Fibroblast of villous mesenchyme (primary cell): ENCODE measurements around the gene XCL1. TPM values are rescaled to one million over a fixed set of nuclear protein-coding genes. Genes with fewer than 3 reads are reported as not detected.
"Not testable (repeated sequence)": the region's sequence is repeated elsewhere in the genome, so short reads cannot be mapped to it uniquely, and the experiment has no call there.

Experiments used
- DNase-seq: peaks from one replicate; pipeline ENCODE4 v3.0.0-alpha.2; 2010; ENCODE audit warnings: low read depth
- H3K4me3 ChIP-seq: 2 replicates; pipeline ENCODE4 v1.5.1; 2011; ENCODE audit warnings: low read depth, mild to moderate bottlenecking, low read length
- total RNA-seq: library from RNA; depleted of rRNA; stranded (reverse); fragments of >200 nt; gene quantifications from 2 replicates; pipeline ENCODE4 v1.2.3, GENCODE V29; 2012
- TF ChIP-seq, protein P1 (sequence below): IDR thresholded peaks from 2 replicates; pipeline ENCODE4 v1.5.1; 2012; ENCODE audit warnings: low read depth, mild to moderate bottlenecking, low read length; ENCODE audit not compliant: insufficient read depth

The XCL1 gene
- total RNA-seq, 1 donor, result not detected

DNA sequence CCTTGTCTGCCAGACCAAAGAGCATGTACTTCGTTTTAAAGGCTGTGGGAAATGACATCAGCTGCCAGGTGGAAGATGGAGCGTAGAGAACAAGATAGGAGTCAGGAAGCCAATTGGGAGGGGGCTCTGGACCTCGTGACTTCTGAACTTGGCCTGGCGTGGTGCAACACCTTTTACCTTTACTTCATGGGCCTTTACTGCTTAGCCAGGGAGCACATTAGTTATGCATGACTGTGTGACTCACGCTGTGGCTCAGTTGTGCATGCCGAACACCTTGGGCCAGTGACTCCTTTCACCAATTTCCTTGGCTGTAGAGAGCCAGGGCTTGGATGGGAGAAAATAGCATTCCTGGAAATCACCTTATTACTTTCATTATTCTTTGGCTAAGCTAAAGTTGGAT, 7.2 kb downstream of the XCL1 start:
- H3K4me3 ChIP-seq, result no peak overlapping the region
- DNase-seq, result no peak
- TF ChIP-seq, protein P1, sequence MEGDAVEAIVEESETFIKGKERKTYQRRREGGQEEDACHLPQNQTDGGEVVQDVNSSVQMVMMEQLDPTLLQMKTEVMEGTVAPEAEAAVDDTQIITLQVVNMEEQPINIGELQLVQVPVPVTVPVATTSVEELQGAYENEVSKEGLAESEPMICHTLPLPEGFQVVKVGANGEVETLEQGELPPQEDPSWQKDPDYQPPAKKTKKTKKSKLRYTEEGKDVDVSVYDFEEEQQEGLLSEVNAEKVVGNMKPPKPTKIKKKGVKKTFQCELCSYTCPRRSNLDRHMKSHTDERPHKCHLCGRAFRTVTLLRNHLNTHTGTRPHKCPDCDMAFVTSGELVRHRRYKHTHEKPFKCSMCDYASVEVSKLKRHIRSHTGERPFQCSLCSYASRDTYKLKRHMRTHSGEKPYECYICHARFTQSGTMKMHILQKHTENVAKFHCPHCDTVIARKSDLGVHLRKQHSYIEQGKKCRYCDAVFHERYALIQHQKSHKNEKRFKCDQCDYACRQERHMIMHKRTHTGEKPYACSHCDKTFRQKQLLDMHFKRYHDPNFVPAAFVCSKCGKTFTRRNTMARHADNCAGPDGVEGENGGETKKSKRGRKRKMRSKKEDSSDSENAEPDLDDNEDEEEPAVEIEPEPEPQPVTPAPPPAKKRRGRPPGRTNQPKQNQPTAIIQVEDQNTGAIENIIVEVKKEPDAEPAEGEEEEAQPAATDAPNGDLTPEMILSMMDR, result no peak

DNA sequence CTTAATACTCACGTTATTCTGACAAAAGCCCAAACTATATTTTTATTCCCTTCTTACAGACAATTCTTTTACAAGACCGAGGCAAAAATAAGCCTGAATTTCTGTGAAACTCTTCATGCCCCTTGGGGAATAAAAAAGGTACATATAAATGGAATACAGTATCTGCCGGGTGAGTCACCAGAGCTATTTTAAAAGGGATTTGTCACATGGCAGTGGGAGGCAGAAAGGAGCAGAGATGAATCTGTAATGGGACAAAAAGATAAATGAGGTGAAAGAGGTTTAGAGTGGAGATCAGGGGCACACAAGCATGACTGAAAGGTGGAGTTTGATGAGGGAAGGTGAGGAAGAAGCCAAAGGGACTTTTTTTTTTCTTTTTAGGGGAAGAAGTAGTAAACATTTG, 8.8 kb downstream of the XCL1 start:
- TF ChIP-seq, protein P1, result no peak
- DNase-seq, result peak; percentile 19
- no peak overlapping the region for H3K4me3 ChIP-seq

DNA sequence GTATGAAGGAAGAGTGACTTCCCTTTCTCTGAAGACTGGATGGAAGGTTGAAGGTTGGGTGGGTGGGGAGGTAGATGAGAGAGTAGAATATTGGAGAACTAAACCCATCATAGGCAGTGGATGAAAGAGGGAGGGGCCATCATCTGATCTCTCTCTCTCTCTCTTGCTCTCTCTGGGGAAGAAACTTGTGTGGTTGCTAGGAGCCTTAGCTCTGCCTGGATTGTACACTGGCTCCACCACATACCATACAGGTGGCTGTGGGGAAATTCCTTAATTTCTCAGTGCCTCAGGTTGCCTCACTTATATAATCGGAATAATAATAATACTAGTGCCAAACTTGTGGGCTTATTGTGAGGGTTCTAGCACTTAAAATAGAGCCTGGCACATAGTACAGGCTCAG, 9.5 kb downstream of the XCL1 start:
- TF ChIP-seq, protein P1, result no peak
- no peak overlapping the region for H3K4me3 ChIP-seq
- no peak for DNase-seq

DNA sequence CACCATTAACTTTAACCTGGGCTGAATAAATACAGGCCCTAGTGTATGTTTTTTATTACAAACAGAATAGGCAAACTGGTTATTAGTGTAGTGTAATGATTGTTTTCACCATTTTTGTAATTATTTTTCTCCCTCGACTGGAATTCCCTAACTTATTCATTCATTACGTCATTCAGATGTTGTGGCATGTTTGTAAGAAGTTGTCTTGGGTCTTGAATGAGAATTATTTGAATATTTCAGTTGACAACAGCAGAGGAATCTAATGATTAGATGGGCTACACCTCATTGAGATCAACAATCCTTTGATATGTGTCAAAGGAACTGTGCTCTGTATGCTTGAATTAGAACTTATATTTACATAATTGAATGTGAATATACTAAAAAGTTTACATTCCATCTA, 12.8 kb downstream of the XCL1 start:
- DNase-seq, result no peak
- TF ChIP-seq, protein P1, result no peak
- H3K4me3 ChIP-seq, result no peak overlapping the region

DNA sequence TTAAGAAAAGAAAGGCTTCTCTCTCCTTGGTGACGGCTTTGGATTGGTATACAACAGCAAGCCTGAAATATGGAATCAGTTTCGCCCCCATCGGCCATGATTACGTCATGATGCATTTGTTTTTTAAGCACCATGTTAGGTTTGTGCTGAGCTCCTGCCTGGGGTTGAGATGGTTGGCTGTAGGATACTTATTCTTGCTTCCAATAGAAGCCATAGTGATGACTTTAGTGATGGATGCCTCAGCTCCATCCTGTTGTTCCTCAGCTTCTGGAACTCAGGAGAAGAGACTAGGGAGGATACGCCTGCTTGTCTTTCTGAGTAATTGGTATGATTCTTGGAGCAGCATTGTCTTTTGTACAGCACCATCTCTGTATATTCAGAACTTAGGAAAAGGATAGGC, 14.7 kb downstream of the XCL1 start:
- TF ChIP-seq, protein P1, result no peak
- no peak for DNase-seq
- no peak overlapping the region for H3K4me3 ChIP-seq

DNA sequence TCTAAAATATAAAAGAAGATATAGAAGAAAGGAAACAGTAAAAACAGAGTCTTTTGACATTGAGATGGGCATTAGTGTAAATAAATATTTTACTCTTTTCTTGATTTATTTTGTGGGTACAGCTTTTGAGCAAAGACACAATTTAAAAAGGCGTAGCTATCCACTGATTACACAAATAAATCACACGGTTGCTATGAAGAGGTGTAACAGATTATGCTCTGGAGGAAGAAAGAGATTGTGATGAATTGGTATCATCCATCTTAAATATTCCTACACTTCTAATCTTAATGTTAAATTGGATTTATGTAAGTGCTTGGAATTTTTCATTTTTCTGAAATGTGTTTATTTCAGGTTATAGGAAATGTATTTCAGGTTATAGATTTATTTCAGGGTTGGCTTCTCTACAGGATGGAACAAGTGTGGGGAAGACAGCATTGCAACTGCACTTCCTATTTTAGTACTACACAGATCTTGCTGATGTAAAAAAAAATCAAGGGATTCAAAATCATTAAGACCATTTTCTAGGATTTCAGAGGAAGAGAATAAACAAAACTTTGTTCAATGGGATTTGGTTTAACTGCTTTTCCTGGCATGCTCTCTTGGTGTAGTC, 15.3 kb downstream of the XCL1 start:
- no peak overlapping the region for H3K4me3 ChIP-seq
- no peak for DNase-seq
- TF ChIP-seq, protein P1, result no peak

DNA sequence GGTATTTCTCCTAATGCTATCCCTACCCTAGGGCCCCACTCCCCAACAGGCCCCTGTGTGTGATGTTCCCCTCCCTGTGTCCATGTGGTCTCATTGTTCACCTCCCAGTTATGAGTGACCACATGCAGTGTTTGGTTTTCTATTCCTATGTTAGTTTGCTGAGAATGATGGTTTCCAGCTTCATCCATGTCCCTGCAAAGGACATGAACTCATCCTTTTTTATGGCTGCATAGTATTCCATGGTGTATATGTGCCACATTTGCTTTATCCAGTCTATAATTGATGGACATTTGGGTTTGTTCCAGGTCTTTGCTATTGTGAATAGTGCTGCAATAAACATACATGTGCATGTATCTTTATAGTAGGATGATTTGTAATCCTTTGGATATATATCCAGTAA, 19.0 kb downstream of the XCL1 start:
- H3K4me3 ChIP-seq, DNase-seq: not testable (repeated sequence)
